RCC 7860 (cell line): ENCODE results near the gene SEC14L5.
A peak's percentile ranks its signal among the peaks of the same experiment; 100 is the strongest.

ENCODE experiments used
- DNase-seq: peaks from one replicate; pipeline ENCODE4 v3.0.0-alpha.2; 2015; ENCODE audit warnings: low spot score
- FAIRE-seq: peaks from 2 replicates; lab custom pipeline; 2012; peaks lifted over from hg19 to GRCh38; lab: Jason Lieb, UNC

Gene SEC14L5

DNA sequence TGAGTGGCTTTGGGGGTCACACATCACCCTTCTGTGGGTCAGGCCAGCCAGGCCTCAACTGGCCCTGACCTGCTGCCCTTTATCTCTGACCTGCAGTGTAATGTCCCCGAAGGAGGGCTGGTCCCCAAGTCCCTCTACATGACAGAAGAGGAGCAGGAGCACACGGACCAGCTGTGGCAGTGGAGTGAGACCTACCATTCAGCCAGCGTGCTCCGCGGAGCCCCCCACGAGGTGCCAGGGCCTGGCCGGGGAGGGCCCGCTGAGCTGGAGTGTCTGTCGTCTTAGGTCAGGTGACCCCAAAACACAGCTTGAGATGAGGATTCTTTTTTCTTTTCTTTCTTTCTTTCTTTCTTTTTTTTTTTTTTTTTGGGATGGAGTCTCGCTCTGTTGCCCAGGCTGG, 49.1 kb downstream of the SEC14L5 start:
- no peak for DNase-seq
- FAIRE-seq: no peak

DNA sequence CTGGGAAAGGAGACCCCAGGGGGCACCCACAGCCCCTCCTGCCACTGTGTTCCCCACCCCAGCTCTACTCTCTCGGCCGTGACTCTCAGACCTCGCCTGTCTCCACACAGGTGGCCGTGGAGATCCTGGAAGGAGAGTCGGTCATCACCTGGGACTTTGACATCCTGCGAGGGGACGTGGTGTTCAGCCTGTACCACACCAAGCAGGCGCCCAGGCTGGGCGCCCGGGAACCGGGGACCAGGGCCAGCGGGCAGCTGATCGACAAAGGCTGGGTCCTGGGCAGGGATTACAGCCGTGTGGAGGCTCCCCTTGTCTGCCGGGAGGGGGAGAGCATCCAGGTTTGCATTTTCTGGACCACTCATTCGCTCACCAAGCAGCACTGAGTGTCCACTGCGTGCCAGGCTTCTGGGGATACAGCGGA, 50.2 kb downstream of the SEC14L5 start:
- FAIRE-seq (no peak), DNase-seq (no peak)

- FAIRE-seq: no peak
- DNase-seq: no peak
Measured at GRCh38 chr16:5010576-5011329, 52.6 kb downstream of the SEC14L5 start.

- no peak for DNase-seq
- FAIRE-seq: no peak
Measured at GRCh38 chr16:5011637-5012036, 53.5 kb downstream of the SEC14L5 start.

GRCh38 chr16:5012887-5013286, 54.8 kb downstream of the SEC14L5 start:
- no peak for DNase-seq
- FAIRE-seq: no peak

DNA sequence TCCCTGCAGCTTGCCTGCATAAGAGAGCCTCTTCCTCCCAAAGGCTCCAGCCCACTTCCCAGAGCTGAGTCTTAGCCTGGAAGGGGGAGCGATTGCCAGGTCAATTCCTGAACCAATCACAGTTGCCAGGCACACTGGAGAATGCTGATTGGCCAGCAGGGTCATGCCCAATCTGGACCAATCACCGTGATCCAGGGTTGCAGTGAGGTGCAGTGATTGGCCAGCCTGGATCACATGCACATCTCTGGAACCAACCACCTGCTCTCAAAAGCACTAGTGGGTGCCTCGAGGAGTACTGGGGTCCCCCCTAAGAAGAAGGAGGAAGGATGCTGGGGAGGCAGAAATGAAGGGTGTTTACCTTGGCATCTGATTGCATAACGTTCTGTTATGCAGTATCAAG, 57.2 kb downstream of the SEC14L5 start:
- DNase-seq: no peak
- FAIRE-seq: no peak

DNA sequence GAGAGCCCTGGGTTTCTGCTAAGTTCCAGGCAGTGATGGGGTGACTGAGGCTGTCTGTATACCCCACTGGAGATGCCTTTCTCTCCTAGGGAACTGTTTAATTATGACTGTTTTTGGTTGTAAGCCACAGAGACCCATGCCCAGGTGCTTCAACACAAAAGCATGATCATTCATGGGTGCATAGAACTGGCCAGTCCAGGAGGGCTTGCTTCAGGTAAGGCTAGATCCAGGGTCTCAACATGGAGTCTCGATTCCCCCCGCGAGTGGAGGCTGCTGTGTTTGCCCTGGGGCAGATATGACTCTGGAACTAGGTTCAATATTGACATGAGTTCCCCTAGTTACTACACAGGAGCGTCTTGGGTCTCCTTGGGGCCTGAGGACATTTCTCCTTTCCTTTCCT, 57.8 kb downstream of the SEC14L5 start:
- FAIRE-seq: no peak
- no peak for DNase-seq

- DNase-seq (no peak), FAIRE-seq (no peak)
Measured at GRCh38 chr16:5016967-5017677, 59.0 kb downstream of the SEC14L5 start.

DNA sequence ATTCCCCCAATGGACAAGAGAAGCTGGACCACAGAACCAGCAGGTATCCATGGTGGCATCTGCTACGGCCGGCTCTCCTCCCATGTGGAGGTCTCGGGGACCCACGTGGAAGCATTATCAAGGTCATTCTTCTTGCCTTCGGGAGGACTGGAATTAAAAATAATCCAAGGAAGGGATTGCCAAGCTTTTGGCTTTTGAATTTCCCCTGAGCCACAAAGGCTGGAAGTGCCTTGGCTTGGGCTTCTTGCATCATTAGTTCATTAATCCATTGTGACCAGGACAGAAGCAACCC, 59.5 kb downstream of the SEC14L5 start:
- no peak for FAIRE-seq
- DNase-seq: no peak

DNA sequence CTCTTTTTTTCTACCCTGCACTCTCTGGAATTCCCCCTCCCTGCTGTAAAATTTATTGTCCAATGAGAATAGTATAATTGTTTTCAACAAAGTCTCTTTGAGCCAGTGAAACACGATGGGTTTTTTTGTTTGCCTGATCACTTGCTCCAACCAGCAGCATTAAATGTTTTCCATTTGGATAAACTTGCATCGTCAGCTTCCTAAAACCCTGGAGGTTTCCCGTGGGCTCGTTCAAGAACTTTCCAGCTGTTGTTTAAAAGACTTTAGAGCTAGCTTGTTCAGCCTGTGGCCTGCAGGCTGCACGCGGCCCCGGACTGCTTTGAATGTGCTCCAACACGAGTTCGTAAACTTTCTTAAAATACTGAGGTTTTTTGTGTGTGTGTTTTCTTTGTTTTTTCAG, 60.7 kb downstream of the SEC14L5 start:
- FAIRE-seq (no peak), DNase-seq (no peak)

DNA sequence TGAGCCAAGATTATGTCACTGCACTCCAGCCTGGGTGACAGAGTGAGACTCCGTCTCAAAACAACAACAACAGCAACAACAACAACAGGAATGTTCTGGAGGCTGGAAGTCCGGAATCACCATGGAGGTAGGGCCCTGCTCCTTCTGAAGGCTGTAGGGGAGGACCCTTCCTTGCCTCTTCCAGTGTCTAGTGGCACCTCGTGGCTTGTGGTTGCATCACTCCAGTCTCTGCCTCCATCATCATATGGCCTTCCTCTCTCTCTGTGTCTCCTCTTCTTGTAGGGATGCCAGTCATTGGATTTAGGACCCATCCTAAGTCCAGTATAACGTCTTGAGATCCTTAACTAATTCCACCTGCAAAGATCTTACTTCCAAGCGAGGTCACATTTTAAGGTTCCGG, 61.6 kb downstream of the SEC14L5 start:
- FAIRE-seq: no peak
- no peak for DNase-seq

DNA sequence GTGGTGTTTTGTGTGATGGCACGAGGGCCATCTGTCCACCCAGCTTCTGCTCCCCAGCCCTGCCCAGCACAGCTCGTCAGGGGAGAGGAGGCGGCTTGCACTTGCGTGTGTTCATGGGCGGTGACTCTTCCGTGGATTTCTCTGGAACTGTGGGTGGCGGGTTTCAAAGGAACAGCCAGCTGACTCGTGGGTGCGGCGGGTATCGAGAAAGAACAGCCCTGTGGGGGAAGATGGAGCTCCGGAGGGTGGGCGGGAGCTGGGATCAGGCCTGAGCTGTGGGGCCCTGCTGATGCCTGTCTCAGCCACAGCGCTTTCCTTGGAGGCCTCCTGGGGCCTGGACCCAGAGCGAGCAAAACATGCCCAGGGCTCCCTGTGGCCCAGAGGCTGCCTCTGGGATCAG, 62.4 kb downstream of the SEC14L5 start:
- DNase-seq (no peak), FAIRE-seq (no peak)

GRCh38 chr16:5022521-5022920, 64.4 kb downstream of the SEC14L5 start:
- no peak for DNase-seq
- no peak for FAIRE-seq

DNA sequence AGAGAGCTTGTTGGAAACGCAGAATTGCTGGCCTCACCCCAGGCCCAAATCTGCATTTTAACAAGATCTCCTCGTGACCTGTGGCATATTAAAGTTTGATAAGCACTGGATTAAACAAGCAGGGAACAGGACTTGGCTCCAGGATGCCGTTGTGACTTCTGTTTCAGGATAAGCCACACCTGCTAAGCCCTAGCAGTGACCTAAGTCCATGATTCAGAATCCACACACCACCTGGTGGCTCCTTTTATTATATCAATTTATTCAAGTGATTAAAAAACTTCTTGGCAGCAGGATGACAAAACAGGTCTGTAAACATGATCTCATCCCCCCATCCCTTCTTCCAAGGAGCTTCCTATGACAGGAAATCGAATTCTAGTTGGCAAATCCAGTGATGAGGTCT, 66.5 kb downstream of the SEC14L5 start:
- DNase-seq: peak; percentile 15
- FAIRE-seq: no peak

DNA sequence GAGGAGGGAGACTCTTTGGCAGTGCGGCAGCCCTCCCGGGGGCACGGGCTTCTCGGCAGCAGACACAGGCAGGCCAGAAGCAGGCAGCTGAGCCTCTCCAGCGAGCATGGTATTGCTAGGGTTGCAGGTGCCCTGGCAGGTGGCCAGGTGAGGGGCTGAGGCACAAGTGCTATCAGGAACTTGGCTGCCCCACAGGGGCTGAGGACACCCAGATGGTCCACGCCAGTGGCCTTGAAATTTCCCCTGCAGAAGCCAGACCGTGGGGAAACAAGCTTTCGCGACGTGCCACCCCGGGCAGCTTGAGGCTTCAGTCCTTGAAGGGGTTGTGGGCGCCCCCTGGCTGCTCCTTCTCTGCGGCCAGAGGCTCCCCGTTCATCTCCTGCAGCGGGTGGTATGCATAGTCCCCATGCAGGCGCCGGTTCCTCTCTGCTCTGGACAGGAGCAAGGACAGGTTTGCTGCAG, 67.1 kb downstream of the SEC14L5 start:
- no peak for FAIRE-seq
- DNase-seq: no peak

- no peak for FAIRE-seq
Measured at GRCh38 chr16:5026664-5027063, 68.5 kb downstream of the SEC14L5 start.

GRCh38 chr16:5027086-5027485, 69.0 kb downstream of the SEC14L5 start:
- DNase-seq (no peak), FAIRE-seq (no peak)

More at GRCh38 chr16:5026664-5027063, 68.5 kb downstream of the SEC14L5 start:
- DNase-seq: no peak

GRCh38 chr16:5027575-5028235, 69.6 kb downstream of the SEC14L5 start:
- DNase-seq (no peak), FAIRE-seq (no peak)

- FAIRE-seq: no peak
Measured at GRCh38 chr16:5028950-5029475, 70.9 kb downstream of the SEC14L5 start.

DNA sequence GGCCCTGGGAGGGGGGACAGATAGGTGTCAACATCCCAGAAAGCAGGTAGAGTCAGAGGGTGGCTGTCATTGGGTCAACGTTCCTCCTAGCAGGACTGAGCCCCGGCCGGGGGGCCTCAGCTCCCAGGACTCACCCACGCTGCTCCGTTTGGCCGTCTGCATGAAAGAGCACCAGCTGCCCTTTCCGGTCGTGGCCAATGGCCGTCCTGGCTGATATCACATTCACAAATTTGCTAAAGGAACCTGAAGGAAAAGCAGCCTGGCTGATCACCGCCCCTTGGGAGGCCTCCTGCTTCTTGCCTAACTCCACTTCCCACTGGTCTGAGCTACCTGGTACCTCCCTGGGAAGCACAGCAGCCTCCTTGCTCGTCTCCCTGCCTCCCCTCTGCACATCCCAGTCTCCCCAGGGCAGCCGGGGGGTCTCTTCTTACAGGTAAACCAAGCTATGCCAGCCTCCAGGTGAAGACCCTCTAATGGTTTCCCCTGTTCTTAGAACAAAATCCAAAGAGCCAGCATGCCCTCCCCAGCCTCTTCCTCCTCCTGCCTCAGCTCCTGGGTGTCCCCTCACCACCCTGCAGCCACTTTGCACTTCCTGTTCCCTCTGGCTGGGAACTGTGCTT, 72.2 kb downstream of the SEC14L5 start:
- DNase-seq (no peak), FAIRE-seq (no peak)

More at GRCh38 chr16:5028950-5029475, 70.9 kb downstream of the SEC14L5 start:
- no peak for DNase-seq

GRCh38 chr16:5031601-5032000, 73.5 kb downstream of the SEC14L5 start:
- DNase-seq: no peak
- FAIRE-seq: no peak
